ENCODE measurements around the gene CSRNP3.

Gene CSRNP3

GRCh38 chr2:165472922-165473321 lies 3.4 kb downstream of the CSRNP3 start:
- DNase-seq: no peak

- no peak for DNase-seq
Observed at GRCh38 chr2:165474619-165475276, 5.2 kb downstream of the CSRNP3 start.

DNA sequence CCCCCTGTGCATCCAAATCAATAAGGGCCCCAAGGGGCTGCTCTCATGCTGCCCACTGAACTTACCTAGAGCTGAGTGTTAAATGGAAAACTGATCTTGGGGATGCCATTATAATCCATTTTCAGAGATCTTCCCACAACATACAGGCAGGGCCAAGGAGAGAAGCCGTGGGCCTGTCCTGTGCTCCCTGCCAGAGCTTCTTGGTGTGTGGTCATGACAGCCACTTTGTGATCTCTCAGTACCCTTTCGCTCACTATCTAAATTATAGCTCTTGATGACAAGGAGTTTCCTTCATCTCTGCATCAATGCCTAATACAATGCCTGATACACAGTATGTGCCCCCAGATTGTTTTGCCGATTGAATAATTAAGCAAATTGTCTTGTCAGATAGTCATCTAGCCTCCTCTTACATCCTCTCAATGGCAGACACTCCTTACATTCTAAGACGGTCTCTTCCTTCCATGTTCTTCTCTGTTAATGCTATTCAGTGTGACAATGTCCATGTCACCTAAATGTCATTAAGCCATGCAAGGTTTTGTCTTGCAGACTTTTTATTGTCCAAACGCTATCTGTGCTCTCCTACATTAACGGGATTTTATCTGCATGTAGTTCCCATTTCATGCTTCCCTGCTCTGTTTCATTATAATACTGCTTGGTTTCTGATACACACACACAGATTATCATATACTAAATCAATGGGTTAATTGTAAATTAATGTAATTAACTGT lies 5.9 kb downstream of the CSRNP3 start:
- no peak for DNase-seq

- no peak for DNase-seq
Observed at GRCh38 chr2:165479856-165480255, 10.4 kb downstream of the CSRNP3 start.

DNA sequence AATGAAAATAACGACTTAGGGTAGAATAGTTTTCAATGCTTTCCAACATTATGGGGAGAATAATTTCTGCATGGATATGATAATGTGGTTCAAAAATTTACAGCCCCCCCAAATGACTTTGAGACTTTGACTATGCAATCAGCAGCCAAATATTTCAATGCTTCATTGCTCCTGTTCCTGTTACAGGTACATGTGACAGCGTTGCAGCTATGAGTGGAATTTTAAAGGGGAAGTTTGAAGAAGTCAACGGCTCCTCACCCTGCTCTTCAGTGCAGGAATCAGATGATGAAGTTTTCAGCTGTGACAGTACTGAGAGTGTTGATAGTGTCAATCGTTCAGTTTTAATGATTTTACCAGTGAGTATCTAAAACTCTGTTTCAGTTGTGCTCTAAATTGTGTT lies 25.1 kb downstream of the CSRNP3 start:
- no peak for DNase-seq

GRCh38 chr2:165497659-165498317 lies 28.3 kb downstream of the CSRNP3 start:
- DNase-seq: no peak

GRCh38 chr2:165499131-165499530 lies 29.6 kb downstream of the CSRNP3 start:
- no peak for DNase-seq

DNA sequence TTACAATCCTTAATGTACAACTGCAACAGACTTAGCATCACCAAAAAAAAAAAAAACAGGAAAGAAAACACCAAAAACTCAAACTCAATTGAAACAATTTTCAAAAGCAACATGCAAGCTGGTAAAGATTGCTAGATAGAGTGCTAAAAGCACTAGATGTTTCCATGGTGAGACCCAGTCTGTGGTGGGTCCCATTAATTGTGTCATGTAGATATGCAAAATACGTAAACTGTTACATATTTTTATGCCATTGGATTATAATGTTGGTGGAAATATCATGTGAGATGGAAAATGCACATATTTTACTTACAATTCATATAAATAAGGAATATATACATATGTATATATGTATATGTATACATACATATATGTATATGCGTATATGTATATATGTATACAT lies 30.5 kb downstream of the CSRNP3 start:
- no peak for DNase-seq

DNA sequence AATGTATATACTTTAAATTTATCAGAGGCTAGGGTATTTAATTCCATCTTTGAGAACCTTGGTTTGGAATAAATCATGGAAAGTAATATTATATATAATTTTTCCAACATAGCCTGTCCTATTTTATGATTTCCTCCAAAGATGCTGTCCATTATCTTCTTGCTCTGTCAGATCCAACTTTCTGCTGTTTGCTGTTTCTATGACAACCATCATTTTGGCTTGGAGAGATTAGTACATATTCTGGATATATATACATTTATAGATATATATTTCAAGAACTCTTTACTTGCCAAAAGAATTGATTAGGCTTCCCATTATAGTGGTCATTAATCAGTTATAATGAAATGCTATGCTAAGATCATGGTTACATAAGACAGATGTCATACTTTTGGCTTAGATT lies 31.3 kb downstream of the CSRNP3 start:
- DNase-seq: no peak

GRCh38 chr2:165505514-165505913 lies 36.0 kb downstream of the CSRNP3 start:
- DNase-seq: no peak

DNA sequence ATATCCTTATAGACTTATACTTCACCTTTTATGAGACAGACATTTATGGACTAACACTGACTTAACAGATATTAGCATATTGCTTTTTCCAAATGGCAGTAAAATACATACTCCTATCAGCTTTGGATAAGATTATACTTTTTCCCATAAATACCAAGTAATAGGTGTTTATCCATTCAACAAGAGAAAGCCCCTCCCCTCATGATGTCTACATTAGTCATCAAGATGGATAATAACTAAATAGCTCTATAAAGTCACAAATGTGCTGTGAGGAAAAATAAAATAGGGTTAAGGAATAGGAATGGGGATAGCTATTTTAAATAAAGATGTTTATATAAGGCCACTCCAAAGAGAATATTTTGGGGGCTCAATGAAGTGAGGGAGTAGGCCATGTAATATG lies 39.4 kb downstream of the CSRNP3 start:
- no peak for DNase-seq

GRCh38 chr2:165513479-165513878 lies 44.0 kb downstream of the CSRNP3 start:
- DNase-seq: no peak

DNA sequence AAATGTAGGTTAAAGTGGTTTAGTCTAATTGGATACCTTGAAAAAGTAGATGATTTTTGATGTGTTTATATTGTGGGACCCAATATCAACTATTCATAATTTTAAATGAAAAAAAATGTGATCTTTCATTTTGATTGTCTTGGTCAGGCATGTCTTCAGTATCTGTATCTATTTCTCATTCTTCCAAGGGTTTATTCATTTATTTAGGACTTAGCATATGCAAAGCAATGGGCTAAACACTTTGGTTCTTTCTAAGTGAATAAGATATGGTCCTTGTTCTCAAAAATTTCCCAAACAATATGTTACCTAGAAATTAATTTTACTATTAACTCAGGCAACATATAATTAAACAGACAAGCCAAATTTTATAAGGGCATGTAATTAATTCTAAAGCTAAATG lies 49.1 kb downstream of the CSRNP3 start:
- no peak for DNase-seq

- DNase-seq: no peak
Observed at GRCh38 chr2:165522719-165523118, 53.2 kb downstream of the CSRNP3 start.

DNA sequence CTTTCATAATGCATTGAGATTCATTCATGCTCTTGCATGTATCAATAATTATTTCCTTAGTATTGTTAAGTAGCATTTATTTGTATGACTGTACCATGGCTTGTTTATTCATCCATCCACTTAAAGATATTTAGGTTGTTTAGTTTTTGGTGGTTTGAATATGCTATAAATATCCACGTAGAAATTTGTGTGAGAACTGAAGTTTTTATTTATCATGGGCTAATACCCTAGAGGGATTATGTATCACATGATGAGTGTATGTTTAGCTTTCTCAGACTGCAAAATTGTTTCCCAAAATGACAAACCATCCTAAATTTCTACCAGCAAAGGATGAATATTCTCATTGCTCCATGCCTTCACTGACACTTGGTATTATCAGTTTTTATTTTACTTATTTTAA lies 55.2 kb downstream of the CSRNP3 start:
- DNase-seq: no peak

GRCh38 chr2:165528691-165529090 lies 59.2 kb downstream of the CSRNP3 start:
- no peak for DNase-seq

DNA sequence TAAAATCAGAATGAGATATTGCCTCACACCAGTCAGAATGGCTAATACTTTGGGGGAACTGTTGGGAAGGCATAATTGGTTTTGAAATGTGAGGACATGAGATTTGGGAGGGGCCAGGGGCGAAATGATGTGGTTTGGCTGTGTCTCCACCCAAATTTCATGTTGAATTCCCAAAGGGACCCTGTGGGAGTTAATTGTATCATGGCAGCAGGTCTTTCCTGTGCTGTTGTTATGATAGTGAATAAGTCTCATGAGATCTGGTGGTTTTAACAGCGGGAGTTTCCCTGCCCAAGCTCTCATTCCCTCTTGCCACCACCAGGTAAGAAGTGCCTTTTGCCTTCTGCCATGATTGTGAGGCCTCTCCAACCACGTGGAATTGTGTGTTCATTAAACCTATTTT lies 59.6 kb downstream of the CSRNP3 start:
- DNase-seq: no peak

GRCh38 chr2:165533331-165533730 lies 63.8 kb downstream of the CSRNP3 start:
- DNase-seq: no peak

- no peak for DNase-seq
Observed at GRCh38 chr2:165535471-165535870, 66.0 kb downstream of the CSRNP3 start.

DNA sequence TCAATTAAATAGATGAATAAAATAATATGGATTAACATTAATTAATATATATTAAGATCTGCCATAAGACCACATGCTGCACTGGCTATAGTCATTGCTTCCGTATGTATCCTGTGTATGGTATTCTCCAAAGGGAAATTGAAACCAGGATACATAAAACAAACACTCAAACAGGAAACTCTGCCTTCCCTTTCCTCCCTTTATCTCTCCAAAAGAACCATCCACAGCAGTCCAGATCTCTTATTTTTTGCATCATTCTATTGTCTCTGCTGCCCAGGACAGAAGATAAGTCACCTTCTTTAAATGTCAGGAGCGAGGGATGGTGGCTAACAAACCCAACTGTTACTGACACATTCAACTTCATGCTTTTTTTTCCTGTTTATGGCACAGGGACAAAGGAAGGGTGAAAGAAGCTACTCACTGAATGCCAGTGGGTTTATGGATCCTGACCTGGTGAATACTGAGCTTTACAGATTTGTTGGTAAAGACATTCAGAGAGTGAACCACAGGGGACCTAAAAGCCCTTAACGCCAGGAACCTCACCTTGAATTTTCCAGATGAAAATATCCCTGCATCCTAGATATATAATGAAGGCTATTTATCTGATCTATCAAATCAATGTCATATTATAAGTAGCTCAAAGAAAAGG lies 67.5 kb downstream of the CSRNP3 start:
- DNase-seq: no peak

GRCh38 chr2:165539985-165540384 lies 70.5 kb downstream of the CSRNP3 start:
- no peak for DNase-seq

- DNase-seq: no peak
Observed at GRCh38 chr2:165544897-165545296, 75.4 kb downstream of the CSRNP3 start.

- DNase-seq: no peak
Observed at GRCh38 chr2:165547900-165548299, 78.4 kb downstream of the CSRNP3 start.

GRCh38 chr2:165549619-165550018 lies 80.1 kb downstream of the CSRNP3 start:
- DNase-seq: no peak
